NCI-H1694 (cell line): ENCODE results near the gene EXOC7.
"Not testable (repeated sequence)": the region's sequence is repeated elsewhere in the genome, so short reads cannot be mapped to it uniquely, and the experiment has no call there.

ENCODE experiments used
- DNase-seq: peaks from one replicate; lab custom pipeline; 2025; lab: John Stamatoyannopoulos, UW

EXOC7 gene

DNA sequence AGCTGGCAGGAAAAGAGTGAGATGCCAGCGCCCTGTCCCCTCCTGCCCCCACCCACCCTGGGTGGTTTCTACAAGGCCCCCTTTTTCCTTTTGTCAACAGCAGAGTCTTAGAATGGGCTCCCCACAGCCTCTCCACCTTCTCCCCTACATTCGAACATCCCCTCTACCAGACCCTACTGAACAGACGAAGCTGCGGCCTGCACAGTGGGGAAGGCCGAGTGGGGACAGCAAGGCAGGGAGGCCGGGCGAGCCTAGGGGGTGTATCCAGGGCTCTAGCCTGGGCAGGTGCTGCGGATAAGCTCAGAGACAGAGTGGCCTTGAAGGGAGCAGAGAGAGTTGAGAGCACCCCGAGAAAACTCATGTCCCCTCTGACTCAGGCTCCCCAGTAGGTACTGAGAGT, 17.2 kb downstream of the EXOC7 start:
- no peak for DNase-seq

DNA sequence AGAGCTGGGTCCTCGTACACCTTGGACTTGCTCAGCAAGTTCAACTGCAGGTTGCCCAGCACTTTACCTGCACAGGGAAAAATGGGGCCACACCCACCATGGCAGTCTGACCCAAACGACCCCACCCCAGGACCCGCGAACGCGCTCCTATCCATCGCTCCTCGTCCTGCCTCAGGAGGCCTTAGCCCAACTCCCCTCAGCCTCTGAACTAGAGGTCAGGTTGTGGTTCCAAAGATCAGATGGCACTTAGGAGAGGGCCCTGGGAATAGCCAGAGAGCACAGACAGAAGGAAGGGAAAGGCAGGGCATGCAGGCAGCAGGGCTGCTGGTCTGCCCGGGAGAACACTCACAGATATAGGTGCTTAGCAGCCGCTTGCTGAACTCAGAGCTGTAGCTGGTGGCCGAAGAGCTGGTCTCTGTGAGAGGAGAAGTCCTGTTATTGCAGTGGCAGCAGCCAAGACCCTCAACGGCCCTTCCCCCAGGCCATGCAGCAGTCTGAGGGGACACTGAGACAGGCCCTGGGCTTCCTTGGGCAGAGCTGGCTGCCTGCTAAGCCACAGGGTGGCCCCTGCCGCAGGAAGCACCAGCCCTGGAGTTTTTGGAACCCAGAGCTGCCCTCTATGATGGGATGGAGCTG, 17.7 kb downstream of the EXOC7 start:
- DNase-seq: no peak

DNA sequence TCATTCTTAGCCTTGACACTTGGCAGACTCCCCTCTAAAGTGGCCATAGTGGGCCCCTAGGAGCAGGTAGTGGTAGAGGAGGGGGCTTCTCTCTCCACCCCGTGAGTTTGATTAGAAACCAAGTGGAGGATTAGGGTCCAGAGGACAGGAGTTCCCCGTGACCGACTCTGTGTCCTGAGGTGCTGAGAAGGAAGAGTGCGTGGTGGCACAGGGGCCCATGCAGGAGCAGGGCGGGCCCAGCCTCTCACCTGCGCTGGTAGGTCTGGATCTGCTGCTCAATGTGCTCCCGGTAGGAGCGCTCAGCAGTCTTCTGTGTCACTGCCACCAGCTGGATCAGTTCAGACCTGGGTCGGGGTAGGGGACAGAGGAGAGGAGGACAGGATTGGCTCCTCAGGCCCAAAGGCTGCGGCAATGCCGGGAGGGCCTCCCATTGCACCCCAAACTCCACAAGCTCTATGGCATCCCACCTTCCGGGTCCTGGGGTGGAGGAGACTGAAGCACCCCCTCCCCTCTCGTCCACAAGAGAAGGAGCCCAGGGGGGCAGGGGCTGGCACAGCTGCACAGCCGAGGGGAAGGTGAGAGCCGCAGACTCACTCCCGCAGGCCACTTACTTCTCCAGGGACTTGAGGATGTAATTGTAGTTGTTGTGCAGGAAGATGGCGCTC, 18.4 kb downstream of the EXOC7 start:
- DNase-seq: no peak

DNA sequence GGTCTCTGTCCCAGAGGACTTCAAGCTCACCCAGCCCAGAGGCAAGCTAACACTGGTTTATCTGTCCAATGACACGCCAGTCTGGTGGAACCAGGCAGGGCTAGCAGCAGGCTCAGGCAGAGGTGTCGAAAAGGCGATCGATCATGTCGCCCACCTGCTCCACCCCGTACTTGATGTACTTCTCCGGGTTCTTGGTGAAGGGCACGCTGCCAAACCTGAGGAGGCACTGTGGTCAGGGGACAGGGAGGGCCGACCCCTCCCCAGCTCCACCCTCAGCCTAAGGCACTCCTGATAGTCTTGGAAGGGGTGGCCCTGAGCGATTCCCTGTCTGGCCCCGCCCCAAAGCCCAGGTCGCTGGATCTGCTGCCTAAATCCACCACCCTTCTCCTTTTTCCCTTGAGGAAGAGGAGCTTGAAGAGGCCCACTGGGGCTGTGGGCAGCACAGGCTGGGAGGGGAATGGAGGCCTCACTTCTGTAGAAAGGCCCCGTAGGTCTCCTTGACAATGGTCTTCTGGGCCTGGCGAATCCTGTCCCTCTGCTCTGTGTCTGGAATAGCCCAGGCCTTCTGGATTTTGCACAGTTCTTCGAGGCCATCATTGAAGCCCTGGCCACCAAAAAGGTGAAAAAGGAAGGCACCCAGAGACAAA, 19.9 kb downstream of the EXOC7 start:
- DNase-seq: no peak

DNA sequence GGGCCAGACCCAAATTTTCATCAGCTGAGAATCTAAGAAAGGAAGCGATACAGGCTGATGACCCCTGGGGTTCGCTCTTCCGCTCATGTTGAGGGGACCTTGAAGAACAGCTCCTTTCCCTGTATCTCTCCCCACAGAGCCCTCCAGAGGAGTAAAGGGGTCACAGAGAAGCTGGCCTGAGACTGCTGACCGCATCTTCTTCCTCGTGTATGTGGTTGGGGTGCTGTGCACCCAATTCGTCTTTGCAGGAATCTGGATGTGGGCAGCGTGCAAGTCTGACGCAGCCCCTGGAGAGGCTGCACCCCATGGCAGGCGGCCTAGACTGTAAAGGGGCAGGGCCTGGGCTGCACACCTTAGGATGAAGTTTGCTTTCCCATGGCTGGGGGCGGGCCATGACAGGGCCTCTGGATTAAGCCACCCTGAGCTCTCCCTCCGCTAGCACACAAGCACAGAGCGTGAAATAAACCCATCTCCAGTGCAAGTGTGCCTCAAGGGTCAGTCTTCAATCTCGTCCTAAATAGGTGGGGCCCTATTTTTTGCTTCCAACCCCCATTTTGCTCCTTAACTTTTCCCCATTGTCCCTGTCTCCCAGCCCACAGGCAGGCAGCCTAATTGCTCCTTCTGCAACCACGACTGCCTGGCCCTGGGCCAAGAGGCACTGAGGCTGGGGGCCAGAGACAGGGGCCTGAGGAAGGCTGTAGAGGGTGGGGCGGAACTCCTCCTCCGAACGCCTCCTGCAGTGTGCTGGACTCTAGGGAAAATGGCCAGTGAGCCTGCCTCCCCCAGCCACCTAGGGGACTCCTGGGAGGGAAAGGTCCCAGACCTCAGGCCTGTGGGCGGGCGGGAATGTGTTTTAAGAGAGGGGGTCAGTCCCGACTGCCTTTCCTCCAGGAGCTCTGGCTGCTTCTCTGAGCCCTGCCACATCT, 21.0 kb downstream of the EXOC7 start:
- DNase-seq: no peak

DNA sequence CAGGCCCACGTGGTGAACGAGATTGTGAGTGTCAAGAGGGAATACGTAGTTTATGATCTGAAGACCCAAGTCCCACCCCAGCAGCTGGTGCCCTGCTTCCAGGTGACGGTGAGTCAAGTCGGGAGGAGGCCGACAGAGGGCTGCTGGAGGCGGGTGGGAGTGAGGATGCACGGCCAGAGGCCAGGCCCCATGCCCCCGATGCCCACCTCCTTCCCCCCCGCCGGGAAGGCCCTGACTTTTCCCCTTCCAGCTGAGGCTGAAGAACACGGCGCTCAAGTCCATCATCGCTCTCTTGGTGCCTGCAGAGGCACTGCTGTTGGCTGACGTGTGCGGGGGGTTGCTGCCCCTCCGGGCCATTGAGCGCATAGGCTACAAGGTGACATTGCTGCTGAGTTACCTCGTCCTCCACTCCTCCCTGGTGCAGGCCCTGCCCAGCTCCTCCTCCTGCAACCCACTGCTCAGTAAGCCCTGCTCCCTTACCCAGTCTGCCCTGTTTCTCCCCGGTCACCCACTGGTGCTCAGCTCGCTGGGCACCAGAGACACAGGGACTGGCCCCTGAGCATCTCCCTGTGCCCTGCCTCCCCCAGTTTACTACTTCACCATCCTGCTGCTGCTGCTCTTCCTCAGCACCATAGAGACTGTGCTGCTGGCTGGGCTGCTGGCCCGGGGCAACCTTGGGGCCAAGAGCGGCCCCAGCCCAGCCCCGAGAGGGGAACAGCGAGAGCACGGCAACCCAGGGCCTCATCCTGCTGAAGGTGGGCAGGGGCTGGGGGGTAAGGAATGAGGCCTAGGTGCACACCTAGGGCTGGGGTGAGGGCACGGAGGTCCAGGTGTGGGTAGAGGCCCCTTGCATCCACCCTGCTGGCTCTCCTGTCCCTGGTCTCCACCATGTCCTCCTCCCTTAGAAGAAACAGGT, 22.0 kb downstream of the EXOC7 start:
- no peak for DNase-seq

DNA sequence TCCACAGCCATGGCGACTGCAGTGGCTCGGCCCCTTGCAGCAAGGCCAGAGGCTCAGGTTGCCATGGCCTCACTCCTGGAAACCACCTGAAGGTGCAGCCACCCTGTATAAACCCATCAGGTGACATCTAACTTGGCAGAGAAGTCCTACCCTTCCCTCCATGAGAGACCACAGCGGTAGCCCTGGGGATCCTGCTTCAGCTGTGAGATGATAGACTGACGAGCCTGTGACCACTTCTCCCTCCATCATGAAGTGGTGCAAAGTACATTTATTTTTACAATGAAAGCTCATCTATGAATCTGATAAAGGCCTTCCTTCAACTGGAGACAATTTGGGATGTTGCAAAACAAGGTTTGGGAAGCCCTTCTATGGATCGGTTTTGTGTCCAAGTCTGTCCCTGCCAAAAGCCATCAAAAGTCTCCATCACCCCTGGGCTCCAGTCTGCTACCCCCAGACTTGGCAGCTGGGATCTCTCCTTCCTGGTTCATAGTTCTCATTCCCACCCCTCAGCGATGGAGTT, 22.8 kb downstream of the EXOC7 start:
- DNase-seq: no peak

DNA sequence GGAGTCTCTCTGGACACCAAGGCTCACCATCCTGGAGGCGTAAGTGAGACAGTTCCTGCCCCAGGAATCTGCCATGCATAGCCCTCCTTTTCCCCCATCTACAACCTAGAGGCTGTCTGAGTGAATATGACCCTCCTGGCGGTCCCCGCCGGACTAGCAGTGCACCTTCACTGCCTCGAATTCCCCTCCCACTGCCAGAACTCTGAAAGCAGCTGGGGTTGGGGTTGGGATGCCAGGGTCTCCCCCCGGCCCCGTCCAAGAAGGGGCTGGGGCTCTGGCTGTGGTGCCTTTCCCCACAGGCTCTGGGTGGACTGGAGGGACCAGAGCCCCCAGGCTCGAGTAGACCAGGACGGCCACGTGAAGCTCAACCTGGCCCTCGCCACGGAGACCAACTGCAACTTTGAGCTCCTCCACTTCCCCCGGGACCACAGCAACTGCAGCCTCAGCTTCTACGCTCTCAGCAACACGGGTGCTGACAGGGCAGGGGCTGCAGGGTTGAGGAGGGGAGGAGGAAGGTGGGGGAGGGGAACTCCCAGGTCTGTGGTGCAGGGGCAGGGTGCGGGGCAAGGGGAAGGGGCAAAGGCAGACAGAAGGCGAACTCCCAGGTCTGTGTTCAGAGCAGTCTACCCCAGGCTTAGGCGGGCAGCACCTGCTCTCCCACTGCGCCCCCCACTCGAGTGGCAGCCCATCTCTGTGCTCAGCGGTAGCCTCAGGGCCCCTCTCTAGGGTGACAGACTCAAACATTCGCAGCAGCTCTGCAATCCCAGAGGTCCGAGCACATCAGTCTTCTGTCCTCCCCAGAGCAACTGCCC, 23.4 kb downstream of the EXOC7 start:
- no peak for DNase-seq

DNA sequence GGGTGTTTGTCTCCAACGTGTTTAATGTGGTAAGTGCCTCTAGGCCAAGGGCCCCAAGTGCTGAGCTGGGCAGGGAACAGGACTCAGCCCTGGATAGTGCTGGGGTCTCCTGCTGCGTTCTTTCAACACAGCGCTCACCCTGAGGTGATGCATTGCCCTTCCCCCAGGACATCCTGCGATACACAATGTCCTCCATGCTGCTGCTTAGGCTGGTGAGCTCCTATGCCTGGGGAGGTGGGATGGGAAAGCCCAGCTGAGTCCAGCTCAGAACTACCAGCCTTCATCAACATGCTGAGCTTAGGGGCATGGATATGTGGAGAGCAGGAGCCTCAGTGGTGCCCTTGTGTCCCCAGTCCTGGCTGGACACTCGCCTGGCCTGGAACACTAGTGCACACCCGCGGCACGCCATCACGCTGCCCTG, 24.0 kb downstream of the EXOC7 start:
- no peak for DNase-seq

DNA sequence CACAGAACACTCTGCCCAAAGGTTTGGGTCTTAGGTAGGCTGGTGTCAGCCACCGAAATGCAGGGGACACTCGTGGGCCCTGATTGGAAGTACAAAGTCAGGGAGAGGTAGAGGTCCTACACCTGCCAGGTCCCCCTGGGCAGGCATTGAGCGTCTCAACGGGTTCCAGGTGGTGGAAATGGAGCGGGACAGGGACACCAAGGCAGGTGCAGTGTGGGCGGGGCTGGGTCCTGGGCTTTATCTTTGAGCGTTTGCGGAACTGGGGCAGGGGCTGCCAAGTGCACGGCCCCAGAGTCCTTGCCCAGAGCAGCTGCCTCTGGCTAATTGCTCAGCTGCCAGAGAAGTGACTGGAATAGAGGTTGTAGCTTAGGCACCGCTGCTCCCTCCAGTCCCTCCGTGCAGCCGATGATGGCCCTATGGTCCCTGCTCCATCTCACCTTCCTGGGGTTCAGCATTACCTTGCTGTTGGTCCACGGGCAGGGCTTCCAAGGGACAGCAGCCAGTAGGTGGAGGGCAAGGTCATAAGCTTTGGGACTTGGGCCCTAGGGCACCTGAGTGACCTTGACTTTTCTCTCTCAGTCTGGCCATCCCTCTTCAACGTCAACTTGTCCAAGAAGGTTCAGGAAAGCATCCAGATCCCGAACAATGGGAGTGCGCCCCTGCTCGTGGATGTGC, 24.6 kb downstream of the EXOC7 start, which contains the start of gene ZACN:
TSS of gene ZACN (plus strand) at position 323 of the 675 bp plus-strand sequence. CDS start at position 406, 83 bp downstream.
- no peak for DNase-seq

DNA sequence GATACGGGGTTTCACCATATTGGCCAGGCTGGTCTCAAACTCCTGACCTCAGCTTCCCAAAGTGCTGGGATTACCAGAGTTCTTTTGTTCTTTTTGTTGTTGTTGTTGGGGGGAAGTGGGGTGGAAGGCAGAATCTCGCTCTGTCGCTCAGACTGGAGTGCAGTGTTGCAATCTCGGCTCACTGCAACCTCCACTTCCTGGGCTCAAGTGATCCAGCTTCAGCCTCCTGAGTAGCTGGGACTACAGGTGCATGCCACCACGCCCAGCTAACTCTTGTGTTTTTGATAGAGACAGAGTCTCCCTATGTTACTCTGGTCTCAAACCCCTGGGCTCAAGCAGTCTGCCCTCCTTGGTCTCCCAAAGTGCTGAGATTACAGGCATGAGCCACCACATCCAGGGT, 25.2 kb downstream of the EXOC7 start:
- DNase-seq: not testable (repeated sequence)

DNA sequence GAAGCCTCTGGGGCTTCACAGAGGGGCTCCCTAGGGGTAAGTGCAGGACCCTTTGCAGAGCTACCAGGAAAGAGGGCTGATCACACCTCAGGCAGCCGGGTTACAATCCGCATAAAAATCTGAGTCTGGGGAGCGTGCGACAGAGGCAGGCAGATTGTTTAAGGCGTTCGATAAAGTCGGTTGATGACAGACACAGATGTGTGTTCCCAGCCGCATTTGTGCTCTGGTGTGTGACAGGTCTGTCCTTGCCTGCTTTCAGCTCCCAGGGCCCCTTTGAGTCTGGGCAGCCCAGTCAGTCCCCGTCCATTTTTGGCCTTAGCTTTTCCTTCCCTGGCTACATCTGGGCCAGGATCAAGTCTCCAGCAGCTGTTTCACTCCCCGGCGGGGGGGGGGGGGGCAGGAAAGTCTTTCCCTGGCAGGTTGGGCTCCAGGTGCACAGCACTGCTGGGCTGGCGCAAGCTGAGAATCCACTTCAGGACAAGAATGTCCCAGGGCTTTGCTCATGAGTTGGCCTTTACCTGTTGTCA, 25.9 kb downstream of the EXOC7 start:
- no peak for DNase-seq

DNA sequence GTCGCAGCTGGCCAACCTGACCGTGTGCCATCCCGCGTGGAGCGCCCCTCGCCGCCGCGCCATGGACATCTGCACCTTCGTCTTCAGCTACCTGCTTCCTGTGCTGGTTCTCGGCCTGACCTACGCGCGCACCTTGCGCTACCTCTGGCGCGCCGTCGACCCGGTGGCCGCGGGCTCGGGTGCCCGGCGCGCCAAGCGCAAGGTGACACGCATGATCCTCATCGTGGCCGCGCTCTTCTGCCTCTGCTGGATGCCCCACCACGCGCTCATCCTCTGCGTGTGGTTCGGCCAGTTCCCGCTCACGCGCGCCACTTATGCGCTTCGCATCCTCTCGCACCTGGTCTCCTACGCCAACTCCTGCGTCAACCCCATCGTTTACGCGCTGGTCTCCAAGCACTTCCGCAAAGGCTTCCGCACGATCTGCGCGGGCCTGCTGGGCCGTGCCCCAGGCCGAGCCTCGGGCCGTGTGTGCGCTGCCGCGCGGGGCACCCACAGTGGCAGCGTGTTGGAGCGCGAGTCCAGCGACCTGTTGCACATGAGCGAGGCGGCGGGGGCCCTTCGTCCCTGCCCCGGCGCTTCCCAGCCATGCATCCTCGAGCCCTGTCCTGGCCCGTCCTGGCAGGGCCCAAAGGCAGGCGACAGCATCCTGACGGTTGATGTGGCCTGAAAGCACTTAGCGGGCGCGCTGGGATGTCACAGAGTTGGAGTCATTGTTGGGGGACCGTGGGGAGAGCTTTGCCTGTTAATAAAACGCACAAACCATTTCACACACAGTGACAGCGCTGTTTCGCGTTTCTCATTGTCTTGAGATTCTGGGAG, 26.6 kb downstream of the EXOC7 start:
- no peak for DNase-seq

DNA sequence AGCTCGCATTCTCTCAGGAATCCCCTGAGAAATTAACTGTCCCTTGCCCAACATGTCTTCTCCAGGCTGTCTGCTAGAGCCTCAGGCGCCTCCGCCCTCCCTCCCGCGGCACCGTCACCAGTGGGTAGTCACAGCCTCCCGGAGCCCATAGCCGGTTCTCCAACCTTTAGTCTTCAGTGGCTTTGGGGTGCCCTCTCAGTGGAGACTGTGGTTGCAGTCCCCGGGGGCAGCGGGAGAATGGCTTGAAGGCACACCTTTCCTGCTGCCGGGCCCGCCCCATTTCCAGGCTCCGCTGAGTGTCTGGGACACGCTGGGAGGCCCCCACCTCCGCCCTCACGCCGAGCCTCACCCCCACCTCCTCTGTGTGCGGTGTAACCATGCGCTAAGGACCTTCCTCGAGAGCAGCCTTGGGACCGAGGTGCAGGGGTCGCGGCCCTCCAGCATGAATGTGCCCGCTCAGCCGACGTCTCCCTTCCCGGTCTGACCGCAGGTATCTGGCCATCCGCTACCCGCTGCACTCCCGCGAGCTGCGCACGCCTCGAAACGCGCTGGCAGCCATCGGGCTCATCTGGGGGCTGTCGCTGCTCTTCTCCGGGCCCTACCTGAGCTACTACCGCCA, 27.3 kb downstream of the EXOC7 start:
- DNase-seq: no peak

DNA sequence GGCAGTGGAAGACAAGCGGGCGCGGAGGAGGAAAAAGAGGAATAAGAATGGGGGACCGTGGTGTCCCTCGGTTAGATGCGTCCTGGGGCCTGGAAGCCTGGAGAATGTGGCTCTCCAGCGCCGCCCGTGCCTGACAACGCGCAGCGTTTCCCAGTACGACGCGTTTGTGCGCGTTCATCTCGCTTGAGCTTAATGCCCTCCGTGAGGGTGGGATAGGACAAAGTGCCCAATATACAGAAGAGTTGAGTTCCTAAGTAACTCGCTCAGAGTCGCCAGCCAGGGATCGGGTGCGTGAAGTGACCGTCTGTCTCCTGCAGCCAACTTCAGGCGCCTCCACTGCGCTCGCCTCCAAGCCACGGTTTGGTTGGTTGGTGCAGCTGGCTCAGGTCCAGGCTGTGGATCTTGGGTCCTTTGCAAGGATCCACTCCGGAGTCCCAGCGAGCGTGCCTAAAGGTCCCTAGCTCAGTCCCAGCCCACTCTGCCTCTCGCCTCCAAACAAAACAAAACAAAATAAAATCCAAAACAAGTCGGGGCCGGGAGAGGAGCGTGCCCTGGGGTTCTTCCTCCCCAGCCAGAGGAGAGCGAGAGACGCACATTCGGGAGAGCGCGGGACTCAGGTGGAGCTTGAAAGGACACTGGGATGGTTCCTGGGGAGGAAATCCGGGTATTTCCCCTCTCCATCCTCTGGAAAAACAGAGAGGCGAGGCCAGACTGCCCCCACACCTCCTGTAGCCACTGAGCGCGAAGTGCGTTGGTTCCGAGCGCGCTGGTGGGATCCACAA, 28.0 kb downstream of the EXOC7 start:
- DNase-seq: no peak

DNA sequence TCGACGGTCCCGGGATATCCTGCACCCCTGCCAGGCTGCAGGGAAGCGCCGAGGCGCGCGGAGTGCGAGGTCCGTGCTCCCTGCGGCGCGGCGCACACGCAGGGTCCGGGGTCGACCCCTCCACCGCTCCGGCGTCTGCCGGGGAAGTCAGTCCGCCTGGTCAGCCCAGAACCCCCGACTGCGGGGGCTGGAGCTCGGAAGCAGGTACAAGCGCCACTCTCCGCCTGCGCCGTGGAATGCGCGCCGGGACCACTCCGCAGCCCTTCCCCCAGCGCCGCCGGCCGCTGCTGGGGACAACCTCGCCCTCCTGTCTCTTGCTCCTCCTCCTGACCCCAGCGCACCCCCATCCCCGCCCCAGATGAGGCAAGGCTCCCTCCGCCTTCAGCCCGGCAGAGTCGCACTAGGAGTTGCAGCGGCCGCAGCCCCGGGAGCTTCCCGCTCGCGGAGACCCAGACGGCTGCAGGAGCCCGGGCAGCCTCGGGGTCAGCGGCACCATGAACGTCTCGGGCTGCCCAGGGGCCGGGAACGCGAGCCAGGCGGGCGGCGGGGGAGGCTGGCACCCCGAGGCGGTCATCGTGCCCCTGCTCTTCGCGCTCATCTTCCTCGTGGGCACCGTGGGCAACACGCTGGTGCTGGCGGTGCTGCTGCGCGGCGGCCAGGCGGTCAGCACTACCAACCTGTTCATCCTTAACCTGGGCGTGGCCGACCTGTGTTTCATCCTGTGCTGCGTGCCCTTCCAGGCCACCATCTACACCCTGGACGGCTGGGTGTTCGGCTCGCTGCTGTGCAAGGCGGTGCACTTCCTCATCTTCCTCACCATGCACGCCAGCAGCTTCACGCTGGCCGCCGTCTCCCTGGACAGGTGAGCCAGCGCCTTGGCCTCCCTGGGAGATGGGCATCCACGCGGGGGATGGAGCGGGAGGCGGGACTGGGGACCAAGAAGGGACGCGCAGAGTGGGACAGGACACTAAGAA, 28.9 kb downstream of the EXOC7 start, which contains the start of gene GALR2:
TSS of gene GALR2 (plus strand) at position 392 of the 974 bp plus-strand sequence. CDS start at position 495, 103 bp downstream.
- DNase-seq: no peak
